ENCODE data around the gene CYP2F1.

DNA sequence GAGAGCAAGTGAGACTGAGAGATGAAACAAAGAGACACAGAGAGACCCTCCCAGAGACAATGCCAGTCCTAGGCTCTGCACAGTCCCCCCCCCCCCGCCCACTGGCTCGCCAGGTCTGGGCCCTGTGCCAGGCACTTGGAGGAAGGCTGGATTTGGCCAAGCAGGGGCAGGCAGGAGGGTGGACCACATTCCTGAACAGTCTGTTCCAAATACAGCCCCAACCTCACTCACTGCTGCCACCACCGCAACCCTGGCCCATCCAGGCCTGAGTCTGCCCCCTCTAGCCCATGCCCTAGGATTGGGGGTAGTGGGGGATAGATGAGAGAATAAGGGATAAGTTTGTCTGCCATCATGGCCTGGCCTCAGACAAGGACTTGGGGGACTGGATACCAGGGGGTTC, 19.0 kb downstream of the CYP2F1 start:
- TF ChIP-seq, protein P1, sequence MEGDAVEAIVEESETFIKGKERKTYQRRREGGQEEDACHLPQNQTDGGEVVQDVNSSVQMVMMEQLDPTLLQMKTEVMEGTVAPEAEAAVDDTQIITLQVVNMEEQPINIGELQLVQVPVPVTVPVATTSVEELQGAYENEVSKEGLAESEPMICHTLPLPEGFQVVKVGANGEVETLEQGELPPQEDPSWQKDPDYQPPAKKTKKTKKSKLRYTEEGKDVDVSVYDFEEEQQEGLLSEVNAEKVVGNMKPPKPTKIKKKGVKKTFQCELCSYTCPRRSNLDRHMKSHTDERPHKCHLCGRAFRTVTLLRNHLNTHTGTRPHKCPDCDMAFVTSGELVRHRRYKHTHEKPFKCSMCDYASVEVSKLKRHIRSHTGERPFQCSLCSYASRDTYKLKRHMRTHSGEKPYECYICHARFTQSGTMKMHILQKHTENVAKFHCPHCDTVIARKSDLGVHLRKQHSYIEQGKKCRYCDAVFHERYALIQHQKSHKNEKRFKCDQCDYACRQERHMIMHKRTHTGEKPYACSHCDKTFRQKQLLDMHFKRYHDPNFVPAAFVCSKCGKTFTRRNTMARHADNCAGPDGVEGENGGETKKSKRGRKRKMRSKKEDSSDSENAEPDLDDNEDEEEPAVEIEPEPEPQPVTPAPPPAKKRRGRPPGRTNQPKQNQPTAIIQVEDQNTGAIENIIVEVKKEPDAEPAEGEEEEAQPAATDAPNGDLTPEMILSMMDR (IDR thresholded peaks at IDR 0.05; ENCODE audit: poor library complexity, severe bottlenecking), result no peak
- TF ChIP-seq, protein P2, sequence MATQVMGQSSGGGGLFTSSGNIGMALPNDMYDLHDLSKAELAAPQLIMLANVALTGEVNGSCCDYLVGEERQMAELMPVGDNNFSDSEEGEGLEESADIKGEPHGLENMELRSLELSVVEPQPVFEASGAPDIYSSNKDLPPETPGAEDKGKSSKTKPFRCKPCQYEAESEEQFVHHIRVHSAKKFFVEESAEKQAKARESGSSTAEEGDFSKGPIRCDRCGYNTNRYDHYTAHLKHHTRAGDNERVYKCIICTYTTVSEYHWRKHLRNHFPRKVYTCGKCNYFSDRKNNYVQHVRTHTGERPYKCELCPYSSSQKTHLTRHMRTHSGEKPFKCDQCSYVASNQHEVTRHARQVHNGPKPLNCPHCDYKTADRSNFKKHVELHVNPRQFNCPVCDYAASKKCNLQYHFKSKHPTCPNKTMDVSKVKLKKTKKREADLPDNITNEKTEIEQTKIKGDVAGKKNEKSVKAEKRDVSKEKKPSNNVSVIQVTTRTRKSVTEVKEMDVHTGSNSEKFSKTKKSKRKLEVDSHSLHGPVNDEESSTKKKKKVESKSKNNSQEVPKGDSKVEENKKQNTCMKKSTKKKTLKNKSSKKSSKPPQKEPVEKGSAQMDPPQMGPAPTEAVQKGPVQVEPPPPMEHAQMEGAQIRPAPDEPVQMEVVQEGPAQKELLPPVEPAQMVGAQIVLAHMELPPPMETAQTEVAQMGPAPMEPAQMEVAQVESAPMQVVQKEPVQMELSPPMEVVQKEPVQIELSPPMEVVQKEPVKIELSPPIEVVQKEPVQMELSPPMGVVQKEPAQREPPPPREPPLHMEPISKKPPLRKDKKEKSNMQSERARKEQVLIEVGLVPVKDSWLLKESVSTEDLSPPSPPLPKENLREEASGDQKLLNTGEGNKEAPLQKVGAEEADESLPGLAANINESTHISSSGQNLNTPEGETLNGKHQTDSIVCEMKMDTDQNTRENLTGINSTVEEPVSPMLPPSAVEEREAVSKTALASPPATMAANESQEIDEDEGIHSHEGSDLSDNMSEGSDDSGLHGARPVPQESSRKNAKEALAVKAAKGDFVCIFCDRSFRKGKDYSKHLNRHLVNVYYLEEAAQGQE (IDR thresholded peaks at IDR 0.05; ENCODE audit: borderline replicate concordance), result no peak
- TF ChIP-seq SMC3 (conservative IDR thresholded peaks at IDR 0.05; ENCODE audit: poor library complexity) (no peak), TAF1 (IDR thresholded peaks at IDR 0.05; ENCODE audit: low read depth) (no peak)
